HG03175 (cell line): ENCODE results near the gene EBF3.

Experiments
- ATAC-seq: cut with Tn5 transposase; IDR thresholded peaks from one replicate; pipeline ENCODE4 v1.9.1; 2021; ENCODE audit warnings: mild to moderate bottlenecking, moderate library complexity; ENCODE audit not compliant: unreplicated experiment

Gene EBF3

DNA sequence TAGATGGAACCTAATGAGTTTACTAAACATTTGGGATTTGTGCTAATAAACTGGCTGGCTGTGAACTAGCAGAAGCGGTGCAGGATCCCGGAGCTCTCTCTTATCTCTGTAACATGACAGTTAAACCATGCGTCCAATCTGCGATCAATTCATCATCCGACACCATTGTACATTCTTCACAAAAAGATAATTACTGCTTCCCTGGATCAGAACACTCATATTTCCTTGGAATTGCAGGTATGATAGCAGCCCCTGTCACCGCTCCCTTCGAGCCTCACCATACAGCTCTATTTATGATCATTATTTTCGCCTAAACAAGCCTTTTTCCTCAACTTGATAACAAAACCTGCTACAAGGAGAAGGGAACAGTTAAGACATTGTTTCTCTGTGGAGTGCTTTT, 18.5 kb downstream of the EBF3 start:
- ATAC-seq: no peak

DNA sequence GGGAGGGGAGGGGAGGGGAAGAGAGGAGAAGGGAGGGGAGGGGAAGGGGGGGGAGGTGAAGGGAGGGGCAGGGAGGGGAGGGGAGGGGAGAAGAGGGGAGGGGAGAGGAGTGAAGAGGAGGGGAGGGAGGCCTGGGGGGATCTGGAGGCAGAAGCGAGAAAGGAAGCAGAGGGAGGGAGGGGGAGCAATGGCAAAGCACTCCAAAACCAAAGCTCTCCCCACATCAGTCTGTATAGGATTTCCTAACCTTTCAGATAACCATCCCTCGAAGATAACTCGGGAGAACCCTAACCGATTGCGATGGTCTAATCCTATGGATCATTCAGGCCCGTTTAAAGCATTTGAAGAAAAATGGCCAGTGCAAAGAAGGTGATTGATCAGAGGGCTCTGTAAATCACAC, 19.0 kb downstream of the EBF3 start:
- ATAC-seq: no peak

DNA sequence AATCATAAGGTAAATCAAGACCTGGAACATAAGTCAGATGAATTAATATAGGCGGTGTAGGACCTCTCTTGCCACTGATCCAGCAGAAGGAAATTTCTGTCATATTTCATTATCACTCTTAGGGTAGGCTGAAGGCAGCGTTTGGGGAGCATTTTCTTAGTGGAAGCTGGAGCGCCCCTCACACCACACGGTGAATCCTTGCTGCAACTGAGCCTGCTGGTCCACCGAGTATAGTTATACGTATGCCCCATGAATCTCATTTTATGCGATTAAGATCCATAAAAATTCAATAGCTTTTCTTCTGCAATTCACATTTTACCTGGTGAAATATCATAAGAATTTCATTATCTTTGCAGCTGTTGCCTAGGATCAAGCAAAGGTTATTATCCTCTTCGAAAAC, 19.6 kb downstream of the EBF3 start:
- no peak for ATAC-seq

DNA sequence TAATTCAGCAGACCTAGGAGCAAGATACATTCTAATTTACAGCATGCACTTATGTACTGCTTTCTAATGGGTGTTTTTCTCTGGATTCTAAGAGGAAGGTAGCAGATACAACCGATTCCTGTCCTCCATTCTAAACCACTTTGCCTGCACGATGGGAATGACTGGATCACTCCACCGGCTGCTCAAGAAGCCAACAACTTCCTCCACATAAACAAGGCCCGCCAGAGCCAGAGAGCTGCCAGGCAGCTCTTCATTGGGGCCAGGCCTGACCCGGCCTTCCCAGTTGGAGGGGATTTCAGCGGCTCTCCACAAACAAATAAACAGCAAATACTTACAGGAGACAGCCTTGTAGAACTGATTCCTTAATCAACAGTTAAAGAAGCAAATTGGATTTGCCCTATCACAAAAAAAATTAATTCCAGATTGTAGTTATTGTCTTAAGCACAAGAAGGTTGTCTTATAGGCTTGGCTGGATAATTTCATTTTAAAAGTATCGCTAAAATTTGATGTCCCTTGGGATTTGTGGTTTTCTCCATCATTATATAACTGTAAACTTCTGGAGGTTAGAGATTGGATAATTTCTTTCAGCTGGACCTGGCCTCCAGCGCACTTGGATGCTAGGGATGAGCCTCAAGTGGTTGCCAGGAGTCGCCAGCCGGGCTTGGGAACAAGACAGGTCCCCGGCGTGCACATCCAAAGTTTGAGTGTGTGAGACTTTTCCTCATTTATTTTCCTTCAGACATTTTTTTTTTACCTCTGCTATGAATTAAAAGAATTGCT, 20.9 kb downstream of the EBF3 start:
- no peak for ATAC-seq

DNA sequence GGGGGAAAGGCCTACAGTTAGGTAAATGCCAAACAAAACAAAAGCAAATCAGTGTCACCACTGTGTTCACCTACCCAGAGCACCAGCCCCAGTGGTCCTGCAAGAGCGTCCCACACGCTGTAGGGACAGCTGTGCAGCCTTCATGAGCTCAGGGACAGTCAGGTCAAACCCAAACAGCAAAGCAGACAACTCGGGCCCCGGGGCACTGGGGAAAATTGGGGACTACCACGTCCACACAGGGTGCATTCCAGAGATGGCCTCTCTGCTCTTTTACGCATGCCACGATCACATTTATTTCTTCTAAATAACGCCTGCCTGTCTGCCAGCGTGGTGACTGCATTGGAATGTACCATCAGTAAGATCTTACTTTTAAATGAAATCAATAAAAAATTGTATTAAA, 21.7 kb downstream of the EBF3 start:
- no peak for ATAC-seq

DNA sequence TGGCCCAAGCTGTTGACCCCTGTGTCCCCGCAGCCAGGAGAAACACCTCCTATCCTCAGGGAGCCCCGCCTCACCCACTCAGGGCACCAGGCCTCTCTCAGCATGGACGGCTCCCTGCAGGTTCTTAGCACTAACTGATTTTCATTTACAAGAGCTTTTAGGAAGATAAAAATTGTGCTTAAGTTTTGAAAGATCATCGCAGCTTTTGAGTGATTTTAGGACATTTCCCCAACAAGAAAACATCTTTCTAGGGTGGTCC, 22.1 kb downstream of the EBF3 start:
- no peak for ATAC-seq

DNA sequence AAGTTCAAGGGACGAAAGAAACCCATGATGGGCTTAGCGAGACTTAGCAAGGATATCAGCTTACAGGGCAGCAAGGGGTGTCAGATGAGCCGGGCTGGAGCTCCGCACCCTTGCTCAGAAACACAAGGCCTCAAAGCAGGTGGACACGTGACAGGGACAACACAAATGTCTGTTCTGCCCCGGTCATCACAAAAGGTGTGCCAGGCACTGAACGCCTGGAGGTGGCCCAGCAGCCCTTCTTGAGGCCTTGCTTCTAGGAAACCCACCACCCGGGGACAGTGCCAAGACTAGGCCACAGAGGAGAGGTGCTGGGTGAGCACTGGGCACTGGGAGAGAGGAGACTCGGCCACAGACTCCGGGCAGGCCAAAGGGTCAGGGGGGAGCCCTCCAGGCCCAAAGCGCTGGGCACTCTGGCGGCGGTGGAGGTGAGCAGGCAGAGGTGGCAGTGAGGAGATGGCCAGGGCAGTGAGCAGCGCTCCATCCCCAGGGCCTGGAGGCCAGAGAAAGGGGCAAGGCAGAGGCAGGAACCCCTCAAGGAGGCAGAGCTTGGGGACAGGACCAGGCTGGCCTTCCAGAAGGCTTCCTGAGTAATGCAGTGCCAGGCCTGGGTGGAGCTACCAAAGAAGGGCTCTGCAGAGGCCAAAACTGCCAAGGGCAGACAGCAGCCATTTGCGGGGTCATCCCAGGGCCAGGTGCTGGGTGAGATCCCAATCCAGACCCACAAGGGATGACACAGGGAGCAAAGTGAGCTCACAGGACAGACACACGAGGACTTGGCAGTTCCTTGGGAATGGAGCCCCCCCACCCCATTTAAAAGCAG, 22.7 kb downstream of the EBF3 start:
- ATAC-seq: no peak

DNA sequence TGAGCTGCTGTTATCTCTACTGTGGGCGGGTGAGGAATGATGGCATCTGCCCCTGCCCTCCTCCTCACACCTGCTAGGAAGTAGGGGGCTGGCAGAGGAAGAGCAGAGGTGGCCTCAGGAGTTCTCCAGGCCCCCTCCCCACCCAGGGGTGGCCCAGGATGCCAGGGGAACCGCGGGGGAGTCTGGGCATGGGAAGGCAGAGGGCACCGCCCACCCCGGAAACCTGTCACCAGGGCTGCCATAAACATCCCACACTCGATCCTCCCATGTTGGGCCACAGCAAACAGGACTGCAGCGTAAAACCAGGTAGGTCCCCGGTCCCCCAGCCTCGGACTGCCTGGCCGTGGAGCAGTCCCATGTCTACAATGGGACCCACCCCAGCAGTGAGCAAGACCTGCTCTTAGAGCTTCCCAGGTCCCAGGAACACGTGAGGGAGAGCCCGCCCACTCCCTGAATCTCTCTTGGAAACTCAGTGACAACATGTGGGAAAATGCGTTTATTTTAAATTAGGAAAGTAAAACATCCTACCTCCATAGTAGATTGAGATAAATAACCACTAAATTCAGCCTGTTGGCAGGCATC, 23.4 kb downstream of the EBF3 start:
- no peak for ATAC-seq

DNA sequence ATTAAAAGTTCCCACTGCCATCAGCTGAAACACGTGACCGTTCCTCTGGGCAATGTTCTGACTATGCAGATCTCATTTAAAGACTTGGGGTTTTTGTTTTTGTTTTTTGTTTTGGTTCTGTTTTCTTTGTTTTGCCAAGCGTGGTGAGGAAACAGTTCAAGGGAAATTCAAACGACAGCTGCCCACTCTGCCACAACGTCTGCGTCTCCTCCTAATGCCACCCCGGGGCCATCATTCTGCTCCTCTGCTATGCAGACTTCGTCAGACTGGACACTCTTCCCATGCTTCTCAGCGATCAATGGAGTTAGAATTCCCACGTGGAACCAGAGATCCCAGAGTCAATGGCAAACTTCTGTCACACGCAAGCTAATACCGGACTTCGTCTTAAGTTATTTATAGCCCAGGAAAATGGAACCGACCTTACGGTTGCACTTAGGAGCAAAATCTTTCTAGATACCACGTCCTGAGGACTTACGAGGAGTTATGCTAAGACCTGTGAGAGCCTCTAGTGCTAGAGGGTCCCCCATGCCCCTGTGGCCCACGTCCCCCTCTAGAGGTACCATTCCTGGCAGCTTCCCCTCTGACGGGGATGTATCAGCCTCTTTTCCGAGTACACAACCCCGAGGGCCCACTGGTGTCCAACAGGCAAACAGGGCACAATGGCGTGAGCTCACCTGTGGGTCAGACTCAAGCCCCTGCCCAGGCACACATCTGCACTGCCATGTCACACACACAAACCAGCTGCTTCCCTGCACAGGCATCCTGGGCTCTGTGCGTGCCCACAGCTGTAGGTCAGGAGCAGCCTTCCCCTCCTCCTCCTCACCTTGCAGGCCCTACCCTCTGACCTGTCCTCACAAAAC, 24.4 kb downstream of the EBF3 start:
- no peak for ATAC-seq

DNA sequence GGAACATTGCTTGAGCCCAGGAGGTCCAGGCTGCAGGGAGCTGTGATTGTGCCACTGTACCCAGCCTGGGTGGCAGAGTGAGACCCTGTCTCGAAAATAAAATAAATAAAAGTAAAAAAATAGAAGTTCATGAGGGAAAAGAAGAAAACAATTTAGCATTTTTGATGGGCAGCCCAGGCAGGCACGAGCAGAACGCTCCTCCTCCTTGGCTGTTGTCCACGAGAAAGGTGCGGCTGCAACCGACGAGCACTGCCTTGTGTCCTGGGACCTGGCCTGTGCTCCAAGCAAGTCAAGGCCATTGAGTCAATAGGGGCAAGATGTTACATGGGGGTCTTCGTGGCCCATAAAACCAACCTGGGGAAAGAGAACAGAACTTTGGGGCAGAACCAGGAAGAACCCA, 25.6 kb downstream of the EBF3 start:
- no peak for ATAC-seq

DNA sequence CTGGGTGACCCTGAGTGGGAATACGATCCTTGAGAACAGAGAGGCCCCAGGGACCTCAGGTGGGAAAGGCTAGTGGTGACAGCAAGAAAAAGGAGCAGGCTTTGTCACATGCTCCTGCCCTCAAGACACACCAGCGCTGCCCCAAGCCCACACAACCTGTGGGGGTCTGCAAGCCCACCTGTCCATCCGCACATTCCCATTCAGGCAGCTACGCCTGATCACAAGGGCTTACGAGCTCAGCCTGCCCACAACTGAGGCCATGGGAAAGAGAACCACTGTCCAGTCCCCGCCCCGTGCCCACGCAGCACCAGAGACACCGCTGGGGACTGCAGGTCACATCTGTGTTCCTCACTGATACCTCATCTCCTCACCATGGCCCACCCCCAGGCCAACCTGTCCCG, 26.7 kb downstream of the EBF3 start:
- no peak for ATAC-seq

DNA sequence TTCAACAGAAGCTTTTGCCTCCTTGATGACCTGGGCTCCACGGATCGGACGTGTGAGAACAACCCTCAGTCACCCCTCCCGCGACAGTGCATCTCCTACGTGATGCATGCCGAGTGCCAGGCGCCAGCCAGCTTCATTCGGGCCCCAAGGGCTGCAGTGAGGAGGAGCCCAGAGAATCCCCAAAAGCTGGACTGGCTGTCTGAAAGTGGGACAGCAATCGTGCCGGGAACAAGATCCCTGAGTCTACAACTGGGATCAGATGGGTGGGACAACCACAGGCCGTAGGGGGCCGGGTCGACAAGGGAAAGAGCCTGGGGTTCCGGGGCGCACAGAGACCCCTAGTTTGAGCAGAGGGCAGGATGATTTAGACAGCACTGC, 27.2 kb downstream of the EBF3 start:
- ATAC-seq: no peak

DNA sequence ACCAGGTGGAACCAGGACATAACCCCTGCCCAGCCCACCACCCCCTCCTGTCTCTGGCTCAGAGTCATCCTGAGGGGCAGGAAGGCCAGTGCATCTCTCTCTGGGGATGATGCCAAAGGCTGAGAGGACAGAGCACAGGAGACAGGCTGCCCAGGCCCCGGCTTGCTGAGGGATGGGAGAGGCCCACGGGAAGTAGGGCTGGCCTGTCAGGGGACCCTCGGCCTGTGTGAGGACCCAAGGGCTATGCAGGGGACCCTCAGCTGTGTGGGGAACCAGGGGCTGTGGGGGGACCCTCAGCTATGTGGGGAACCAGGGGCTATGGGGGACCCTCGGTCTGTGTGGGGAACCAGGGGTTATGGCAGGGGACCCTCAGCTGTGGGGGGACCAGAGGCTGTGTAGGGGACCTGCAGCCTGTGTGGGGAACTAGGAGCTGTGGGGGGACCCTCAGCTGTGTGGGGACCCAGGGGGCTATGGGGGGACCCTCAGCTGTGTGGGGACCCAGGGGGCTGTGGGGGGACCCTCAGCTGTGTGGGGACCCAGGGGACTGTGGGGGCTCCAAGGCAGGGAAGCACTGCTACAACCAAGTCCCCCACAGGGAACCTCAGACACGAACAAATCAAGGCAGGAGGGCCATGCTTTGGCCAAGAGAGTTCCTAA, 27.7 kb downstream of the EBF3 start:
- no peak for ATAC-seq

DNA sequence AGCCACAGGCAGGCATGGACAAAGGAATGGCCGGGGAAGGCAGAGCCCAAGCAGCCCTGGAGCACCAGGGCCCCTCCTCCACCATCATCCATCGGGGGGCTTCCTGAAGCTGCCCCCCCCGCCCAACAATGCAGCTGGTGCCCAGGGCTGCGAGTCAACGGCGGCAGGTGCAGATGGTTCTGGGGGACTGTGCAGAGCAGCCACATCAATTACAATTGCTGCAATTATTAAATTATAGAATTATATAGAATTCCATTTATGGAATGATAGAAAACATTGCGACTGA, 28.3 kb downstream of the EBF3 start:
- ATAC-seq: no peak

DNA sequence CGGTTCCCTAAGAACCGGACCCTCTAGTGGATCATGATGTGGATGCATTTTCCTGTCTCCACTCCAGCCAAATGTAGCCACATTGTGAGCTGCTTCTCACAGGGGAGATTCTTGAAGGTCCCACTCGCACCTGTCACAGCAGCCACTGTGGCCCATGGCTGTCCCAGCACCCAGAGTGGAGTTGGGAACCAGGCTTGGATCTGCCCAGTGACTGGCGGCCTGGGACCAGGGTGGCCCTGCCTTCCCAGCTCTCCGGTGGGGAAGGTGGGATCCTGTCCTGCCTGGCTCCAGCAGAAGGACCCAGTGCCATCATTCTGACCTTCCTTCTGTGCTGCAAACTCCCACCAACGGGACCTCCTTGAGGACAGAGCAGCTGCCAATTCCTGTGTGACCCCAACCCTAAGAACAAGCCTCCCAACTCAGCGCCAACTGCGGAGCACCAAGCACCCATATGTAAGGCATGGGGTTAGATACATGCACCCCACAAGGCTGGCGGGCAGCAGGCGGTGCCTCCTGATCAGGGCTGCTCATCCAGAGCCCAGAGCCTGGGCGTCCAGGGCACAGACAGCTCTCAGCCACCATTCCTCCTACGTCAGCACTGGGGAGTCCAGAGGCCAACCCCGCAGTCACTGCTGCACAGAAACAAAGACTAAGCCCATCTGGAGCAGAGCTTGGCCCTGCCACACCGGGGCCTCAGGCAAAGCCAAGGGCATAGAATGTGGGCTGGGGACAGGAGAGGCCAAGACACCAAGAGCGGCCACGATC, 28.8 kb downstream of the EBF3 start:
- no peak for ATAC-seq

DNA sequence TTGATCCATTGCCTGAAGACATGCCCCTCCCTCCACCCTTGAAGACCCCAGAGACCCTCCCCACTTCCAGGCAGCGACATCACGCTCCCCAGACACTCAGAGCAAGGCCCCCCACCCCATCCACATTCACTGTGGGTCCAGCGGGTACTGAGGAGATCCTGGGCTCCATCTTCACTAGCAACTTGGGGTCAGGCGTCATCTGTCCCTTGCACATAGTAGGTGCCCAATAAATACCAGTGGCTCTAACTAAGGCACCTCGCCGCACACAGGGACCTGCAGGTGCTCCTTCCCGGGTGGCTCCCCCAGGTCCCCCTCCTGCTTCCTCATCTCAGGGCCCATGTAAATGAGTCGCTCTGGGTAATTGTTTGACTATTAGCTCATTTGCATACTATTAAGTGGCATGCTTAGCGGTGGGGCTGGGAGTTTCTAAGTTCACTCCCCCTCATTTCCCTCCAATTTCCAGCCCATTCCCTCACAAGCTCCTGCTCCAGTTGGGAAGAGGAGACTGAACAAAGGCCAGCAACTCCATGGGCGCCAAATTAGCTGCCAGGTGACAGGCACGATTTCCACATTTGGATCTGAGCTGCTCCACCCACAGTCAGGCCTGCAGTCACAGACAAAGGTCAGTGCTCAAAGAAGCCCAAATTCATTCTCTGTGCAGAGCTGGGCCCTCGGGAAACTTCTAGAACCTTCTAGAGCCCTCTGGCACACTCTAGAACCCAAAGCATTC, 29.7 kb downstream of the EBF3 start:
- ATAC-seq: no peak

DNA sequence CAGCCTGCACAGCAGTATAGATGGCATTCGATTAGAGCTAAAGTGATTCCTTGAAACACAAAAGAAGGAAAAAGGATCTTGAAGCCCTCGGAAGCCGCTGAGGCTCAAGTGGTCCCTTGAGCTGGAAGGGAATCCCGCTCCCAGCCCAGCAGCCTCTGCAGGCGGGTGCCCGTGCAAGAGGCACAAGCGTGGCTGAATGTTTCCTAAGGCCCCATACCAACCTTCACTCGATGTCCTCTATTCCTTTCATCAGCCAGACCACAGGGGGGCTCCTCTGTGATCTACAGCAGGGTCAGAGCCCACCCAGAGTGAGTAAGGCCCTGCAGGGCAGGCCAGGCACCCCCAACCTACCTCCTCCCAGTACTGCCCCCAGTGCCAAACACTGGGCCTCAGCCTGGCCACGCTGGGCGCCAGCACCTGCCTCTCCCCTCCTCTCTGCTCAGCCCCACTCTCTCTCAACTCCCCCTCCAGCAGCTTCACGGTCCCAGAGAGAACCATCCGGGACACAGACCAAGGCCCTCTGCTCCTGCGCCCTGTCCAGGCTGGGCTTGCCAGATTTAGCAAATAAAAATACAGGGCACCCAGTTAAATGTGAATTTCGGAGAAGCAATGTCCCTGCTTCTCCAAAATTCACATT, 30.5 kb downstream of the EBF3 start:
- no peak for ATAC-seq

DNA sequence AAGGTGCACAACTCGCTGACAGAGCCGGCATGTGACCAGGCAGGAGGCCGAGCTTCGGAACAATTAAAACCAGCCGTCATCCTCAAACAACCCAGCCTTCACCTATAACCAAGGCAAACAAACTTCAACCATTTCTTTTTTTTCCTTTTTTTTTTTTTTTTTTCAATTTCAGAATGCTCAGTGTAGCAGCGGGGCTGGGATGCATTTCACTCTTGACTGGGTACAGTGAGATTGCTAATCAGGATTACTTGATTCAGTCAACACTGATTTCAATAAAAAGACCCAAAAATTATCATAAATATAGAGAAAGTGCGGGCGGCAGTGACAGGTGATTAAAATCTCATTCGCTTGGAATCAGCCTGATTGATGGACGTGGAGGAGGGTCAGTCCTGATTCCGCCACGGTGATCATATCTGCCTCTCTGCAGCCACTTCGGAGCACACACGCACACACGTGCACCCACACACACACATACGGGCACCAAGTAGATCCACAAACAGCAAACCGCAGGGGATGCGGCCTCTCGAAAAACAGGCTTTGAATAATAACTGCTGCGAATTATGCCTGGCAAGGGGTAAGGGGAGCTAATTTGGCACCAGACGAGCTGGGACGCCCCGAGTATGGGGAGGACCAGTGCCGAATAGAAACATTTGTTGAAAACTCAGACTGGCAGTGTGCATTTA, 31.2 kb downstream of the EBF3 start:
- no peak for ATAC-seq

DNA sequence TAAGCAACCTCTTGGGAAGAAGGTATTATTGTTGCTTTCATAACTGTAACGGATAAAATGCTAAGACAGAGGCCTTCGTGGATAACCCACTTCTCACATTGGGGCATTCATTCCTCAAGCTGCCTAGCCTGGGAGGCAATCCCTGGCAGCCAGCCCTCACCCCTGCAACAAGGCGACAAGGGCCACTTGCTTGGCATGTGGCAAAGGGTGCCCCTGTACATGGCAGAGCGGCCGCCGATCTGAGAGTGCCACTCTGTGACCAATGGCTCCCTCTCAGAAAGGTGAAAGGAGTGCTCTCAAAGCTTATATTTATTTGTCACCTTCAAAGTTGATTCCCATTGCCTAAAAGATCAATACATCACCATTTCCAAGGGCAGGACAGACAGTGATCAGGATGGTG, 31.9 kb downstream of the EBF3 start:
- no peak for ATAC-seq
